A204.1 (cell line): ENCODE data around the gene MTM1.
A peak's percentile ranks its signal among the peaks of the same experiment; 100 is the strongest.

Experiments
- FAIRE-seq: peaks from 2 replicates; lab custom pipeline; 2012; peaks lifted over from hg19 to GRCh38; lab: Jason Lieb, UNC

Gene MTM1

GRCh38 chrX:150568320-150569154 lies at the start of gene MTM1:
TSS of gene MTM1 (plus strand) at chrX:150568621. CDS start at chrX:150592615, 23,994 bp downstream.
- FAIRE-seq, result no peak

- FAIRE-seq, result no peak
Measured at GRCh38 chrX:150522494-150522893, 45.9 kb upstream of the MTM1 start.

- no peak for FAIRE-seq
Measured at GRCh38 chrX:150525061-150525919, 43.1 kb upstream of the MTM1 start.

DNA sequence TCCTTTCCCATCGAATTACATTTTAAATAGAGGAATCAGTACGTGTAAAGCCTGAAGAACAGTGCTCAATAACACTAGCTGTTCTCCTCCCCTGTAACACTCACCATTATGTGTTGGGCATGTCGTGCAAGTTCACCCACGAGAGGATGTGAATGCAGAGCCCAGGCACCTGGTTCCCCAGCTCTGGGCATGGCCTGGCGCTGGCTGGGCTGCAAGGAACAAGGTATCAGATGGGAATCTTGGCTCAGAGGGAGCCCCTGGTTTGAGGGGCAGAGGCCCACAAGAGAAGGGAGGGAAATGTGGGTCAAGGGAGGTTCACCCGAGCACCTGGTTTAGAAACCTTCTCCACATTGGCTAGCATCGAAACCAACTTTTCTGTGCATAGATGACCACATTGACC lies 41.7 kb upstream of the MTM1 start:
- FAIRE-seq, result no peak

DNA sequence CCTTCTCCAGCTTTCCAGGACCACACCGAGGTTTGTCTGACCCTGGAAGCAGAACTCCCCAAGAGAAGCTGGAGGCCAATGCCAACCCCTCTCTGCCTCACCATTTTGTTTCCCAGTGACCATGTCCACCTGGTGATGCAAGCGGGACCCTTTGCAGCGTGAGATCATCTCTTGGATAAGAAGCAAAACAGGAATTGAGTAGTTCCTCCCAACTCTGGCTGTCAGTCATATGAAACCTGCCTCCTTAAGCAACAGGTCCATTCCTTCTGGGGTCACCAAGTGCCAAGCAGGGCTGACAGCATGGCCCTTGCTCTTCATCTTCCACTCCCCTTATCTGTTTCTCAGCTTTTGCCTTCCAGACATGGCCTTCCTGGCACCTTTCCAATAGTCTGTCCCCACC lies 41.3 kb upstream of the MTM1 start:
- FAIRE-seq, result no peak

GRCh38 chrX:150529587-150529986 lies 38.8 kb upstream of the MTM1 start:
- no peak for FAIRE-seq

GRCh38 chrX:150530821-150531220 lies 37.6 kb upstream of the MTM1 start:
- no peak for FAIRE-seq

DNA sequence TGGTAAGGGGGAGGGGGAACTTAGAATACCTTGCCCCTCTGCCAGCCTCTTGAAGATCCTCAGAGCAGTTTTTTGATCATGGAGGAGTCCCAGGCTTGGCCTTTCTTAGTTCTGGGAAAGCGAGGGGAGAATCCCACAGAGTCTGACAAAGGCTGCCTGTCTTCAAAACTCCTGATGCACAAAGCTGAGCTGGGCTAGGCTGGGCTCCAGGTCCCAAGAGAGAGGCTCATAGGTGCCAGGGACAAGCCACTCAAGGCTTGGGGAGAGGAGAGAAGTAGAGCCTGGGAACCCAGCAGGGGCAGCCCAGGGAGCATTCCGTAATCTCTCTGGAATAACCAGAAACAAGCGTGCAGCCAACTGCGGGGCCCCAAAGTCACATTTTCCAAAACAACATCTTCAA lies 37.0 kb upstream of the MTM1 start:
- FAIRE-seq, result no peak

DNA sequence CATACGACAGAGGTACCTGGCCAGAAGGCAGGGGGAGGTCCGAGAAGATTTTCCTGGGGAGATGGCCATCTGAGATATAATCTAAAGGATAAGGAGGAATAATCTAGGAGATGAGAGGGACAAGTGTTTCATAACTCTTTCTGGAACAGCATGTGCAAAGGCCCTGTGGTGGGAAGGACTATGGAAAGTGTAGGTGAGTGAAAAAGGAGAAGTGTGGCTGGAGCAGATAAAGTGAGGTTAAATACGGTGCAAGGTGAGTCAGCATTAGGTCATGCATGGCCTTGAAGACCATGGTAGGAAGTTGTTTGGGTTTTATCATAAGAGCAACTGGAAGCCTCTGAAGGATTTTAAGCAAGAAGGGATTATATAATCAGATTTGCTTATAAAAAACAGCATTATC lies 34.6 kb upstream of the MTM1 start:
- no peak for FAIRE-seq

DNA sequence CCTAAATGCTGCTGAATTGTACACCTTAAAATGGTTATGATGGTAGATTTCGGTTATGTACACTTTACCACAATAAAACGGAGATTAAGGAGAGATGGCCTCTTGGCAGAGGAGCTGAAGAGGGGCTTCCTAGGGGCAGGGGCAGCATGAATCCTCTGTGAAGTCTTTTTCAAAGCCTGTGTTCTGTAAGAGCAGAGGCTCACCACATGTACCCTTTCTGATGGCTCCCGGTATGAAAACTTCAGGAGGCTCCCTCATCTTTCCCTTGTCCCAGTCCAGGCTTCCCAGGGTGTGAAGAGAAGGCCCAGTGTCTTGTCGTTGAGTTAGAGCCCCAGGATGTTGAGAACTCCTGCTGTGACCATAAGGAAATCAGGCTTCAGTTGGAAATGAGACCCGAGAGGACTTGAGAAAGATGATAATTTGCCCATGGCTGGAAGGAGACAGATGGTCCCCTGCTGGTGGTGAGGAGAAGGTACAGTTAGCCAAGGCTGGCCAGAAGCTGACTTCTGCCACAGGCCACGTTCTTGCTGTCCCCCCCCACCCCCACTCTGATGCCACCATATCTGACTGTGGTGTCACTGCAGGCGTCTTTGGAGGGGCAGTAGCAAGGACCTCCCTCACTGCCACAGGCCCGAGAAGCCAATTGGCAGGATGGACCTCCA lies 31.8 kb upstream of the MTM1 start:
- no peak for FAIRE-seq

DNA sequence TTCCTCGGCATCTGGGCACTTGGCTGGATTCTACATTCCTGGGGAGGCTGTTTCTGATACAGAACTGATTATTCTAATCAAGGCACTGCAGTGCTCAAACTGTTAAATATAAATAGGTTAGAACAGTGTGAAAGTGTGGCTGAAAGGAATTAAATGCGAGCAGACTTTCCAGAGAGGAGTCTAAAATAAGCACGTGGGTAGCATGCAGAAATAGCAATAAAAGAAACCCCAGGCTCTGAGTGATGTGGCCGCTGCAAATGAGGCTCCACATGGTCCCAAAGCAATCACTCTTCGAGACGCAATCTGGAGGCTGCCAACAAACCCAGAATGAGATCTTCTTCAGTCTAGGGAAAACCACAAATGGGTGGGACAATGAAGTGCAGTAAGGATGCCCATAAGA lies 30.6 kb upstream of the MTM1 start:
- FAIRE-seq, result no peak

- FAIRE-seq, result no peak
Measured at GRCh38 chrX:150540965-150541364, 27.5 kb upstream of the MTM1 start.

DNA sequence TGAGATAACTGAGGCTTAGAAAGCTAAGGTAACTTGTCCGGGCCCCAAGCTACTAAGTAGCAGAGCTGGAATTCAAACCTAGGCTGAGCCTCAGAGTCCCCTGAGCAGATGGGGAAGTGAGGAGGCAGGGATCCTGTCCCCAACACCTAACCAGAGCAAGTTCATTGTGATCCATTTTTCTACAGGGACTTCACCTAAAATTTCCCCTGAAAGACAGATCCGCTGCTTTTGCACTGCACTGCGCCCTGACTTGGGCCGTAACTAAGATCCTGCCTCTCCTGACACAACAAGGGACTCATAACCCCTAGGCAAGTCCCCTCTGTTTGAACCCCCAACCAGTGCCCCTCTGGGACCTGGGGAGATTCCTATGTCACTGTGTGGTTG lies 25.6 kb upstream of the MTM1 start:
- no peak for FAIRE-seq

- FAIRE-seq, result no peak
Measured at GRCh38 chrX:150543230-150544155, 24.9 kb upstream of the MTM1 start.

DNA sequence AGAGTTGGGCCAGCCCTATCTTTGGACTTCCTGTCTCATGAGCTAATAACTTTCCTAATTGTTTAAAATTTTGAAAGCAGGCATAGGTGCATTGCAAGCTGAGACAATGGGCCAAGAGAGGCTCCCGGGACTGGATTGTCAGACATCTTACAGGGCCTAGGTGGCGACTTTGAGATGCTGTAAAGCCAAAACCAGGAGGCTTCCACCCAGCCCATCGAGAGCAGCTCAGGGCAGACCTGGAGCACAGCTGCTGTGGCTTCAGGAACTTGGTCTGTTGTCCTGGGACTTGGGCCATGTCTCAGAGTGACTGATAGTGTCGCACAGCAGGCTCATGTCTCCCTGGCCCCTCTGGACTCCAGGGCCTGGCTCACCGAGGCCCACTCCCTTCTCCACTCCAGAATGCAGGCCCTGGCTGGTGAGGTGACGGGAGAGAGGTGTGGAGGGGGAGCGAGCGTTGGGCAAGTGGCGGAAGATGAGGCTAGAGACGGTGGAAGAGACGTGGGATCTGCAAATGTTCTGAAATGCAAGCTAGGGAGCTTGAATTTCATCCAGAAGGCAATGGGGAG lies 24.1 kb upstream of the MTM1 start:
- FAIRE-seq, result peak; percentile 65

GRCh38 chrX:150544835-150545770 lies 23.3 kb upstream of the MTM1 start:
- FAIRE-seq, result peak; percentile 96

GRCh38 chrX:150546711-150547153 lies 21.7 kb upstream of the MTM1 start:
- FAIRE-seq, result peak; percentile 89

GRCh38 chrX:150547375-150548115 lies 20.9 kb upstream of the MTM1 start:
- peak; percentile 76 for FAIRE-seq

- FAIRE-seq, result no peak
Measured at GRCh38 chrX:150548251-150548650, 20.2 kb upstream of the MTM1 start.
